D721Med (cell line): ENCODE data around the gene PPEF2.
"Not testable (repeated sequence)": the region's sequence is repeated elsewhere in the genome, so short reads cannot be mapped to it uniquely, and the experiment has no call there.

Source experiments
- DNase-seq: peaks from one replicate; pipeline ENCODE4 v3.0.0; 2011; ENCODE audit warnings: low spot score; ENCODE audit not compliant: insufficient read length
- FAIRE-seq: peaks from 2 replicates; lab custom pipeline; 2011; peaks lifted over from hg19 to GRCh38; lab: Jason Lieb, UNC
- TF ChIP-seq, protein P1 (sequence below): IDR thresholded peaks from 2 replicates; pipeline ENCODE4 v1.5.1; 2012; ENCODE audit warnings: mild to moderate bottlenecking, control low read depth; ENCODE audit not compliant: insufficient read depth; ENCODE audit errors: missing control alignments

Gene PPEF2

DNA sequence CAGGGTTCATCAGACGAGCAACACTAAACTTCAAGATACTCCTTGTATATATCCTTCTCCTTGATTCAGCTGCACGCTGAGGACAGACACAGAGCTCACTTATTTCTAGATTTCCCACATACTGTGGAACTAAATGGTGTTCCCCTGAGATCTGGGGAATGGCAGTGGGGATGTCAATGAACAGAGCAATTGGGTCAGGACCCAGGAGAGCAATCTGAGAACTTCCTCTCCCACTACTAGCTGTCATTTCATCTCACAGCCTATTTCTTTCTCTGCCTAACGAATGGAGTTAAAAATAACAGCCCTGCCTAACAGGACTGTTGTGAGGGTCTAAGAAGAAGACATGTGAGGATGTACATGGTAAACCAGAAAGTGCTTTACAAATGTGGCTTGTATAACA, 27.9 kb upstream of the PPEF2 start:
- no peak for FAIRE-seq
- TF ChIP-seq, protein P1, sequence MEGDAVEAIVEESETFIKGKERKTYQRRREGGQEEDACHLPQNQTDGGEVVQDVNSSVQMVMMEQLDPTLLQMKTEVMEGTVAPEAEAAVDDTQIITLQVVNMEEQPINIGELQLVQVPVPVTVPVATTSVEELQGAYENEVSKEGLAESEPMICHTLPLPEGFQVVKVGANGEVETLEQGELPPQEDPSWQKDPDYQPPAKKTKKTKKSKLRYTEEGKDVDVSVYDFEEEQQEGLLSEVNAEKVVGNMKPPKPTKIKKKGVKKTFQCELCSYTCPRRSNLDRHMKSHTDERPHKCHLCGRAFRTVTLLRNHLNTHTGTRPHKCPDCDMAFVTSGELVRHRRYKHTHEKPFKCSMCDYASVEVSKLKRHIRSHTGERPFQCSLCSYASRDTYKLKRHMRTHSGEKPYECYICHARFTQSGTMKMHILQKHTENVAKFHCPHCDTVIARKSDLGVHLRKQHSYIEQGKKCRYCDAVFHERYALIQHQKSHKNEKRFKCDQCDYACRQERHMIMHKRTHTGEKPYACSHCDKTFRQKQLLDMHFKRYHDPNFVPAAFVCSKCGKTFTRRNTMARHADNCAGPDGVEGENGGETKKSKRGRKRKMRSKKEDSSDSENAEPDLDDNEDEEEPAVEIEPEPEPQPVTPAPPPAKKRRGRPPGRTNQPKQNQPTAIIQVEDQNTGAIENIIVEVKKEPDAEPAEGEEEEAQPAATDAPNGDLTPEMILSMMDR: no peak
- no peak for DNase-seq

DNA sequence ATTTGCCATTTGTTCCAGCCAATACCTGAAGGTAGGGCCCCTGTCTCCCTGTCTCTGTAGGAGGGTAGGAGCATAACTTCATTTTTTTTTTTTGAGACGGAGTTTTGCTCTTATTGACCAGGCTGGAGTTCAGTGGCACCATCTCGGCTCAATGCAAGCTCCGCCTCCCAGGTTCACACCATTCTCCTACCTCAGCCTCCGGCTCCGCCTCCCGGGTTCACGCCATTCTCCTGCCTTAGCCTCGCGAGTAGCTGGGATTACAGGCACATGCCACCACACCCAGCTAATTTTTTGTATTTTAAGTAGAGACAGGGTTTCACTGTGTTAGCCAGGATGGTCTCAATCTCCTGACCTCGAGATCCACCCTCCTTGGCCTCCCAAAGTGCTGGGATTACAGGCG, 22.7 kb upstream of the PPEF2 start:
- FAIRE-seq, DNase-seq: not testable (repeated sequence)

DNA sequence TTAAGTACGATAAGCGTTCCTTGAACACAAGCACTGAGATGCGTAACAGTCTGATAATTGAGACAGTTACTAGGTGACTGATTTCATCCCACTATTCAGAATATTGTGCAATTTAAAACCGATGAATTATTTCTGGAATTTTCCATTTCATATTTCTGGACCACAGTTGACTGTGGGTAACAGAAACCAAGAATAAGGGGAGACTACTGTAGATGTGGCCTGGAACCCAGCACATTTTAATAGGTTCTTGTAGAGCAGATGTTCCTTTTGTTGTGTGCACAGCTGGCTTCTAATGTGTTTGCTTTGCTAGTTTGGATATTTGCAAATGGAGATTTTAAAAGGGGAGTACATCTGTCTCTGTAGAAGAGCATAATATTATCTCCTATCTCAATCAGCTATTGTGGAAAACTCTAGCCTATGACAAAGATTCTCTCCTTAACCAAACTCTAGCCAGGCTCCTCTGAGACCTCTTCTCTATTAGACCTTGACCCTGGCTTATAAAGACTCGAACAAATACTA, 22.1 kb upstream of the PPEF2 start:
- TF ChIP-seq, protein P1: no peak
- FAIRE-seq (no peak), DNase-seq (no peak)

DNA sequence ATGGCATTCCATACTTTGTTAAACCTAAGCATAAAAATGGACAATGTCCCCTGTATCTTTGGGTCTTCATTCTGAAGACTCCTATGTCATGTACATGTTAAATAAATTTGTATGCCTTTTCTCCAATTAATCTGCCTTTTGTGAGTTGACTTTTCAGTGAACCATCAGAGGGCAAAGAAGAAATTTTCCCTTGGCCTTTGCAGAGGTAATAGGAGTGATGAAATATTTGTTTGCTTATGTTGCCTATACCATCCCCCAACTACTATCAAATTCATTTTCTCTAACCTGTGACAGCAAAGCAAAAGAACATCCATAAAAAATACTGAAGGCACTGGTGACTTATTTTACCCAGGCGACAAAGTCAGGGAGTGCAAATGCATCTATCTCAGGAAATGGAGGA, 20.3 kb upstream of the PPEF2 start:
- no peak for FAIRE-seq
- TF ChIP-seq, protein P1: no peak
- no peak for DNase-seq

DNA sequence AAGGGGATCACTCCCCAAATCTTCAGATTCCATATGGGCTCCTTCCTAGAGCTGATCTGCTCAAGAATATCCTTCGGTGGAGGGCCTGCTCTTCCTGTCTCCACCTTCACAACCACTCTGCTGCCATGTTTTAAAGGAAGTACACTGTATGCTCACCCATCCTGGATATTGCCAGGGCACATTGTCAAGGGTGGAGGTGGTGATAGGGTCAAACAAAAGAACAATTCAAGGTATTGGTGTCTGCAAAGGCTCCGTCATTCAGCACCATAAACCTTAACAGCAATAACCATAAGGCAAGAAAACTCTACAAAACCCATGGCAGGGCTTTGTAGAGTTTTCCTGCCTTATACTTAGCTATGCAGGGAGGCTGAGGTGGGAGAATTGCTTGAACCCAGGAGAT, 19.7 kb upstream of the PPEF2 start:
- FAIRE-seq (no peak), DNase-seq (no peak)
- TF ChIP-seq, protein P1: no peak

DNA sequence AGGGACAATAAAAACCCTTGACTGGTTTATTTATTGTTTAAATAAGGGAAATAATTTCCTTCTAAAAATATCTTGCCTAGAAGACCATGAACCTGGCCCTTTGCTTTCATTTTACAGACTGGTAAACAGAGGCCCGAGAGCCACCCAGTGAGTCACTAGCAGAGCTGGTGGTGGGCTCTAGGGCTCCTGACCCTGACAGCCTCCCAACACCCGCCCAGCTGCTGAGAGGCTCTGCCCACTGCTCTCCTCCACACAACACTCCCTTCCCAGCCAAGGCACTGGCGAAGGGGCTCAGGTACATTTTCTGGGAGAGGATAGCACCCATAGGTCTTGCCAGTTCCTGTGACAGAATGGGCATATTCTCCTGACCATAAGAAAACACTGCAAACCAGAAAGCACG, 18.1 kb upstream of the PPEF2 start:
- TF ChIP-seq, protein P1: no peak
- DNase-seq (no peak), FAIRE-seq (no peak)

DNA sequence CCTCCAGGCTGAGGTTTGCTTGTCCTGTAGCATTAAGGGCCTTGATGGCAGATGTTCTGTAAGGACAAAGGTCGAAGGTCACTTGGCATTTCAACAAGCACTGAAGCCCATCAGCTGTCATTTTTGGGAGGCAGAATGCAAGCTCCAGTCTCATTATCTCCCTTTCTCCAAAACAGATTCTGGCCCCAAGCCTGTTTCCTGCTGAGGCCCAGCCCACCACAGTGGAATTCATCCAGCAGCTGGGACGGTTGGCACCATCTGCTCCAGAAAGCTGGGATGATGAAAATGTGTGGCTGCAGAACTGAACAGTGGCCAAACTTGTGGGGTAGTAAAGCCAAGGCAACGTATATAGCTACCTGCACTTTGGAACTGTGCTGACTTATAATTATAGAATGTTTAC, 17.7 kb upstream of the PPEF2 start:
- TF ChIP-seq, protein P1: no peak
- FAIRE-seq (no peak), DNase-seq (no peak)
